ENCODE measurements around the gene RAPGEF2.
"Not testable (repeated sequence)": the region's sequence is repeated elsewhere in the genome, so short reads cannot be mapped to it uniquely, and the experiment has no call there.

Gene RAPGEF2, protein sequence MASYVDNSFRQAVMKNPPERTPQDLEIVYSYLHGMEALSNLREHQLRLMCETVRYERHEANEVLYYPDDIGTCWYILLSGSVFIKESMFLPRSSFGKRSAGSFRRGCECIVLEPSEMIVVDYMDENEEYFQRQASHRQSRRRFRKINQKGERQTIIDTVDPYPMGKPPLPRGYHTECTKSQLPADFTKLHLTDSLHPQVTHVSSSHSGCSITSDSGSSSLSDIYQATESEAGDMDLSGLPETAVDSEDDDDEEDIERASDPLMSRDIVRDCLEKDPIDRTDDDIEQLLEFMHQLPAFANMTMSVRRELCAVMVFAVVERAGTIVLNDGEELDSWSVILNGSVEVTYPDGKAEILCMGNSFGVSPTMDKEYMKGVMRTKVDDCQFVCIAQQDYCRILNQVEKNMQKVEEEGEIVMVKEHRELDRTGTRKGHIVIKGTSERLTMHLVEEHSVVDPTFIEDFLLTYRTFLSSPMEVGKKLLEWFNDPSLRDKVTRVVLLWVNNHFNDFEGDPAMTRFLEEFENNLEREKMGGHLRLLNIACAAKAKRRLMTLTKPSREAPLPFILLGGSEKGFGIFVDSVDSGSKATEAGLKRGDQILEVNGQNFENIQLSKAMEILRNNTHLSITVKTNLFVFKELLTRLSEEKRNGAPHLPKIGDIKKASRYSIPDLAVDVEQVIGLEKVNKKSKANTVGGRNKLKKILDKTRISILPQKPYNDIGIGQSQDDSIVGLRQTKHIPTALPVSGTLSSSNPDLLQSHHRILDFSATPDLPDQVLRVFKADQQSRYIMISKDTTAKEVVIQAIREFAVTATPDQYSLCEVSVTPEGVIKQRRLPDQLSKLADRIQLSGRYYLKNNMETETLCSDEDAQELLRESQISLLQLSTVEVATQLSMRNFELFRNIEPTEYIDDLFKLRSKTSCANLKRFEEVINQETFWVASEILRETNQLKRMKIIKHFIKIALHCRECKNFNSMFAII (N-terminal part only)

DNA sequence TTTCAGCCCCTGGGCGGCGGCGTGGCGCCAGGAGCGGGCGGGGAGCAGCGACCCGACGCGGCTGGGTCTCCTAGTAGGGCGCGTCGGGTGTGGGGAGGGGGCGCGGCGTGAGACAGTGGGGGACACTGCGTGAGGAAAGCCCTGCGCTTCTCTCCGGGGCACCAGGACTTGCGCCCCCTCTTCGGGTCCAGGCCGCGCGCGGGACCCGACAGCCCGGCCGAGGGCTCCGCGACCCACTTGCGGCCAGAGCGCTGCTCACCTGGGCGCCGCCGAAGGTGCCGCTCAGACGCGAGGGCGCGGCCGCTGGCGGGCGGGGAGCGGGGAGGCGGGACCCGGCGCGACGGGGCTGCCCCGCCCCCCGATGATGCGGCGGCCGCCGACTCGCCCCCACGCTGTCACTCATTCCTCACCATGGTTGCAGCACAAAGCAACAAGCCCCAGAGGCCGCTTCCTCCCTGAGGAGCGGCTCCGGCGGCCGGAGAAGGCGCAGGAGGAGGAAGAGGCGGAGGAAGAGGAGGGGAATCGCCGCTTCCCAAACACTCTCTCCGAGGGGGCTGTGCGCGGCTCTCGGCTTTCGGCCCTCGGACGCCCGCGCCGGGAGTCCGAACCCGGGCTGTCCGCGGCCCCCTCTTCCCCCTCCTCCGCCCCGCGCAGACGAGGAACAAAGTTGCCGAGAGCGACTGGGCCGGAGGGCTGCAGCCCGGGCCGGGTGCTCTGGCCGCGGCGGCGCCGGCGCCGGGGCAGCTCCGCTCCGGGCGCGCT, at the start of gene RAPGEF2:
RAPGEF2 (plus strand) TSS at position 458 of the 762 bp plus-strand sequence. CDS start 1,084 bp downstream, outside the sequence.
- DNase-seq (ENCODE audit: low read depth), result peak; percentile 61

DNA sequence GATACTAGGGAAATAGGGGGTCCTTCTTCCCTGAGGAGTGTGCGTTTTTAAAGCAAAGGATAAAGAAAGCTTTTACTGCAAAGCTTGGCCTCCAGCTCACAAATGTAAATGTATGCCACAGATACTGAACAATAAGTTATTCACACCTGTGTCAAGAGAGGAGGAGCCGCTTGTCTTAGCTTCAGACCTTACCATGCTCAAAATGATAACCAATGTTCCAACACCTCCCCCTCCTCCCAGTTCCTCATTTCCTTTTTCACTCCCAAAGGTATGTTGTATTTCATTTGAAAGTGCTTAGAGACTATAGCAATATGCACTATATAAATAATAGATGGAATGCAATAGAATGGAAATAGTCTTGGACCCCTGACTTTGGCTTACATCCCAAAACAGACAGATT, 47.0 kb upstream of the RAPGEF2 start:
- no peak for DNase-seq (ENCODE audit: low read depth)

DNA sequence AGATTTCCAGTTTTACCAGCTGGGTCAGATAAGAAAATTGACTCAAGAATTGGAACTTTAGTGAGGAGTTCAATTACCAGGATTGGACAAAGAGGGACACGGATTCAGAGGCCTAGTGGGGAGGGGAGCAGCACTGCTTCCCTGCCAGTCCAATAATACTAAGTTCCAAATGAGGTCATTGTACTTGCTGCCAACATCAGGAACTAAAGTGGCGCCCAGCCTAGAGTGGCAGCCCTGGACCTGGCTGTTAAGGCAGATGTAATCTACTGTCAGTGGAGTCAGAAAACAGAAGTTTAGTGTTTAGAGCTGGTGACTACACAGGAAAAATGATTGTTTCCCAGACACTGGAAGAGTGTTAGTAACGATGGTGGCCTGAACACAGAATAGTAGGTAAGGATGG, 42.7 kb upstream of the RAPGEF2 start:
- DNase-seq (ENCODE audit: low read depth), result no peak

DNA sequence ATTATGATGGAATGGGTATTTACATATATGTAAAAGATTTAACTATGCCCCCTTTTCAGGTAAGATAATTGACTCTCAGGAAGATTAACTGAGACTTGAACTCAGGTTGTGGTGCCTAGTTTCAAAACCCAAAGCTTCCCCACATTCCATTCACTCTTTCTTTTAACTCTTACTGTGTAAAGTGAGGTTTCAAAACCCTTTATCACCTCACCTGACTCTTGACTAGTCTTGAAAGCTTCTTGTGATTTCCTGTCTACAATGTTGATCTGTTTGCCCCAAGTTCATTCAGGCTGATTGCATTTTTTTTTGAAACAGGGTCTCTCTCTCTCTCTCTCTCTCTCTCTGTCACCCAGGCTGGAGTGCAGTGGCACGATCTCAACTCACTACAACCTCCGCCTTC, 40.5 kb upstream of the RAPGEF2 start:
- no peak for DNase-seq (ENCODE audit: low read depth)

DNA sequence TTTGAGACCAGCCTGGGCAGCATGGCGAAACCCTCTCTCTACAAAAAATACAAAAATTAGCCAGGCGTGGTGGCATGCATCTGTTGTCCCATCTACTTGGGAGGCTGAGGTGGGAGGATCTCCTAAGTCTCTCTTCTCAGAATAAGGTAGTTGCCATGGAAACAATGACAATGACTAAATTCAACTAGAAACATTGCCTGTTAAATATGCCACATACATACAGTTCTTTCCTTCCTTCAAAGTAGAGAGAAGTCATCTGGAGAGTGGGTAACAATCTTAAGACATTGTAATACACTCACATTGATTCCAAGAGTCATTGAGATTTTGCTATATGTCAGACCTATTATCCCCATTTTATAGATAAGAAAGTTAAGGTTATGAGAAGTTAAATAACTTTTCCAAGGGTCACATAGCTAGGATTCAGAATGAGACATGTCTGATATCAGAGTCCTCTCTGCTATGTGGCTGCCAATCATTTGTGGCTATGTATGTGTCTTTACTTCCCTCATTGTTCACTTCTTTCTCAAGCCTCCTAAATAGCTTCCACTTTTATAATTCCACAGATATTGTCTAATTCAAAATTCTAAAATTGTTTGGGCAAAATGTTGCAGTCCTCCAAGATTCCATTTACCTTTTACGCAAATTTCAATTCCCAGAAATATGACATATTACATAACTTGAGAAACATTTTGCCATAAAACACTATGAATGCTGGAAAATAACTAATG, 37.2 kb upstream of the RAPGEF2 start:
- DNase-seq (ENCODE audit: low read depth), result no peak

DNA sequence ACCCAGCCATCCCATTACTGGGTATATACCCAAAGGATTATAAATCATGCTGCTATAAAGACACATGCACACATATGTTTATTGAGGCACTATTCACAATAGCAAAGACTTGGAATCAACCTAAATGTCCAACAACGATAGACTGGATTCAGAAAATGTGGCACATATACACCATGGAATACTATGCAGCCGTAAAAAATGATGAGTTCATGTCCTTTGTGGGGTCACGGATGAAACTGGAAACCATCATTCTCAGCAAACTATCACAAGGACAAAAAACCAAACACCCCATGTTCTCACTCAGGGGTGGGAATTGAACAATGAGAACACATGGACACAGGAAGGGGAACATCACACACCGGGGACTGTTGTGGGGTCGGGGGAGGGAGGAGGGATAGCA, 34.7 kb upstream of the RAPGEF2 start:
- DNase-seq (ENCODE audit: low read depth), result not testable (repeated sequence)

DNA sequence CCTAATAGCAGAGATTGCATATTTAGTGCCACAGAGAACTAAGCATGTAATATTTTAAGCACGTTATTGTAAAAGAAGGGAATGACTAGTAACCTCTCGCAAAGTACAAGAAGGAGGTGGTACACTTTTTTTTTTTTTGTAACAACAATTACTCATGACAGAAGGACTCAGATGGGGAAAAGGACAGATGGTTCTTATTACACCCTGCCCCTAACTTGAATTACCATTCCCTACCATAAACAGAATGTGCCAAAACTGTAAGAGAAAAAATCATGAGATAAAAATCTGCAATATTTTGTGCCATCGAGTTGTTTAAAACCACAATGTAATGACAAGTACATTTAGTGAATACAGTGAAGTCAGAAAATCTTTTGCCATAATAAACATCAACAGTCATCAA, 33.0 kb upstream of the RAPGEF2 start:
- no peak for DNase-seq (ENCODE audit: low read depth)

DNA sequence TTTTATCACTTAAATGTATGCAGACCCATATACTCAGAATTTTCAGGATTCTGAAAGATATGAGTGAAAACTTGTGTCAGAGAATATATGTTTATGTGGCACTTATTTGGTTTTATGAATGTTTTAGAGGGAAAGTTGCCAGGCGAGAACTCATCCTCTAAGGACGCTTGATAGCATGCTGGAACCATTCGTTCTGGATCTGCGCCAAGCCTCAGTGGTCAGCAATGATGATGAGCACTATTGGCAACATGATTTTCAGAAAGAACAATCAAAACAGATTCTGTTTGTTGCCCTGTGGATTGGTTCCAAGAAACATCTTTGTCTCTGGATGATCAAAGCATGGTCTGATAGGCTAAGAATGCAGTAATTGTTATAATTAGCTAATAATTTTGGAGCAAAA, 32.1 kb upstream of the RAPGEF2 start:
- no peak for DNase-seq (ENCODE audit: low read depth)

DNA sequence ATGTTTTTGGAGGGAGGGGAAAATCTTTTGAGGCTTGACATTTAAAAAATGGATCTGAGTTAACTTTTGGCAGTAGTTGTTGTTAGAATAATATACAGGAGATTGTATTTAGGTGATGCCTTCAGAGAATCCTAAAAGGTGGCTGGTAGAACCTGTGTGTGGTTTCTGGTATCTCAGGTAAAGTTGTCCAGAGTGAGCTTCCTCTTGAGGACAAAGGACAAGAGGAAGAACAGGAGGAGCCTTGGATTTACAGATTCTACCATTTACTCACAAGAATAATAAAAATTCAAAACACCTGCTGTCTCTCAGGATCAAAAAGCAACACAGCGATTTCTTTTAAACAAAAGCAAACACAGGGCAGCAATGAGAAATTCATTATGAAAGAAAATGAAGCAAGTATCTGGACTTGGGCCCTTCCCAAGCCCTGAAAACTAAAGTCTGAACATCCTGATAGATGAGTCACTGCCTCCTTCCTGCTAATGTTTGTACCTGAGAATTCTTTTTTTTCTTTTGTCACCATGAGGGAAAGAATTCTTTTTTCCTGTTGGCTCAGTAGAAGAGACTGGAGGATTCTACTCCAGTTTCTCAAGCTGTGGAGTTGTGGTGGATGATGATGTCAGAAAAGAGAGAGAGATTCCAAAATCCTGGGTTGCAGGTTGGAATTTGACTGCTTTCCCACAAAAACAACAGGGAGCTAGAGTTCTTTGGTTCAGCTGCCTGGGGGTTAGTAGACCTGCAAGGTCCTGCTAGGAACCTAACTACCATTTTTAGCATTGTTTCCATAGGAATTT, 31.5 kb upstream of the RAPGEF2 start:
- no peak for DNase-seq (ENCODE audit: low read depth)

DNA sequence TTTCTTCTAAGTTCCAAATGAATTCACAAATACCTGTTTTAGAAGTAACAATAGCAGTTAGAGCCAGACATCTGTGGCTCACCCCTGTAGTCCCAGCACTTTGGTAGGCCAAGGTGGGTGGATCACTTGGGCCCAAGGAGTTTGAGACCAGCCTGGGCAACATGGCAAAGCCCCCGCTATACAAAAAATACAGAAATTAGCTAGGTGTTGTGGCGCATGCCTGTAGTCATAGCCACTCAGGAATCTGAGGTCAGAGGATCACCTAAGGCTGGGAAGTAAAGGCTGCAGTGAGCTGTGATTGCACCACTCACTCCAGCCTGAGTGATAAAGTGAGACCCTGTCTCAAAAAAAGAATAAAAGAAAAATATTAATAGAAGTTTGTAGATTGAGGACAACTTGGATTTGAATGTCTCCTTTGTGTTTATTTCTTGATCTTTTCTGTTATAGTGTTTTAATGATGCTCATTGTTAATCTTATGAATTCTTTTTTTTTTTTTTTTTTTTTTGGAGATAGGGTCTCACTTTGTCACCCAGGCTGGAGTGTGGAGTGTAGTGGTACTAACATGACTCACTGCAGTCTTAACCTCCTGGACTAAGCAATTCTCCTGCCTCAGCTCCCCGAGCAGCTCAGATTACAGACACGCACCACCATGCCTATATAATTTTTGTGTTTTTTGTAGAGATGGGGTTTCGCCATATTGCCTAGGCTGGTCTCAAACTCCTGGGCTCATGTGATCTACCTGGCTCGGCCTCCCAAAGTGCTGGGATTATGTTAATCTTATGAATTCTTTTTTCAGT, 30.7 kb upstream of the RAPGEF2 start:
- no peak for DNase-seq (ENCODE audit: low read depth)

DNA sequence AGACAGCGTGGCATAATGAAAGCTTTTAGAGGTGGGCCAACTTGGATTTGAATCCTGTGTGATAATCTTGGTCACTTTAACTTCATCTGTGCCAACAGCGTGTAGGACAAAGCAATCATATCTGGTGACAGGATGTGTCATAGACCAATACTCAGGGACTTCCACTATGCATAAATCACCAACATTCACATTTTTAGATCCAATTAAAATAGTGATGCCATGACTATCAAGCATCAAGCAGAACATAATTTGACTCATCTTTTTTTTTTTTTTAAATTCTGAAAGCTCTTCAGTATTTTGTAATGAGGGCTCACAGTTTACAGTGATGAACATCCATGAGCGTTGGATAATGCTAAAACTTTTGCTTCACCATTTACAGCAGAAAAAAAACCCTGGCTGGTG, 27.3 kb upstream of the RAPGEF2 start:
- DNase-seq (ENCODE audit: low read depth), result no peak

DNA sequence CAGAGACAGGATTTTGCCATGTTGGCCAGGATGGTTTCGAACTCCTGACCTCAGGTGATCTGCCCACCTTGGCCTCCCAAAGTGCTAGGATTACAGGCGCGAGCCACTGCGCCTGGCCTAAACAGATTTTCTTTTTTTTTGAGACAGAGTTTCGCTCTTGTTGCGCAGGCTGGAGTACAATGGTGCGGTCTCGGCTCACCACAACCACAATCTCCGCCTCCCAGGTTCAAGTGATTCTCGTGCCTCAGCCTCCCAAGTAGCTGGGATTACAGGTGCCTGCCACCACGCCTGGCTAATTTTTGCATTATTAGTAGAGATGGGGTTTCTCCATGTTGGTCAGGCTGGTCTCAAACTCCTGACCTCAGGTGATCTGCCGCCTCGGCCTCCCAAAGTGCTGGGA, 25.9 kb upstream of the RAPGEF2 start:
- not testable (repeated sequence) for DNase-seq (ENCODE audit: low read depth)

DNA sequence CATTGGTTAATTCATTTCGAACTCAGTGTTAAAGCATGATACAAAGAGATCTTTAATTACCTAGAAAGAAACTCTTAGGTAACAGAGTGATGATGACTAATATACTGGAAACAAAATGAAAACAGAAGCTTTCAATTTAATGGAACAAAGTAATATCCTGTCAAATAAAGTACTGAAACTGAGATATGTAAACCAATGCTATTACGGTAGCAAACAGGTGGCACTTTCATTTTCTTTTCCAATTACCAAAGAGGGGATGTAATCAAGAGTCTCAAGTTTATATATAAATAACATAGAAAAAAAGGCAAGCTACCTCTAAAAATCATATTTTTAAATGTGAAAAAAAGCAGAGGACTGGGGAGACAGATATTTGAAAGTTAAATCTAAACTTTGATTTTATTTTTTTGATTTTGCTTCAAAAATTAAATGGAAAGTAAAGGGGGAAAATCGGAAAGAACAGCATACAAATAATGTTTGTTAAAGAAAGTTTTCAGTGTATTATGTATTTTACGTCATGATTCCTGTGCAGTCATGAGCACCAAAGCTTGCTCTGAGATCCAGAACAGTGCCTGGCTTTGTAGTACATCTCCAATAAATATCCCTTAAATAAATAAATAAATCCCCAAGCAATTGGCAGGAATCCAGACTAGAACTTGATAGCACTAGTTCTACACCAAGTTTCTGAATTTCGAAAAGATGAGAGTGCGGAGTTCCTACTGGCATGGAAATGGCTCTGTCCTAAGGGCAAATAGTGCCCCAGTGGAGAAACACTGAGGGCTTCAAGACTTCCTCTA, 25.0 kb upstream of the RAPGEF2 start:
- no peak for DNase-seq (ENCODE audit: low read depth)

DNA sequence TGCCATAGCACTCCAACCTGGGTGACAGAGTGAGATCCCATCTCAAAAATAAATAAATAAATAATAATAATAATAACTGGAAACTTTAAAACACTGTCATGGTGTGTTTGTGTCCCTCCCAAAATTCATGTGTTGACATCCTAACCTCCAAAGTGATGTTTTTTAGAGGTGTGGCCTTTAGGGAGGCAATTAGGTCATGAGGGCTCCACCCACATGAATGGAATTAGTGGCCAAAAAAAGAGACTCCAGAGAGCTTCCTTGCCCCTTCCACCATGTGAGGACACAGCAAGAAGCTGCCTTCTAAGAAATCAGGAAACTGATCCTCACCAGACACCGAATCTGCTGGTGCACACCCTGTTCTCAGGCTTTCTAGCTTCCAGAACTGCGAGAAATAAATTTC, 23.8 kb upstream of the RAPGEF2 start:
- DNase-seq (ENCODE audit: low read depth), result no peak

DNA sequence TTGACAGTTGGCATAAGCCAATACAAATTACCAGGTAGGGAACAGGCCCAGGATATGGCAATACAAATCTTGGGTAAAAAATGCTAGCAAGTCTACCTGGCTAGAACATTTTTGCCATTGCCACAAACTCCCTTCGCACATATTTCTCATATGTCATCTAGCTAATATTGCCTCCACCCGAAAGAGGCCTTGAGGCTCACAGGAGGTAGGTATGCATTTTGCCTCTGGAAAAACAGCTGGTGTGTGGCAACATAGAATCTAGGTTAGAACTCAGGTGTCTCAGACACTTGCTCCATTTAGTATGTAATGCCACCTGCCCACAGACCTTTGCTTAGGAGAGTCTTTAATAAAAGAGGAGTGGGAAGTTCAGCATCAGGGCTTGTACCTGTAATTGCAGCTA, 16.3 kb upstream of the RAPGEF2 start:
- no peak for DNase-seq (ENCODE audit: low read depth)

DNA sequence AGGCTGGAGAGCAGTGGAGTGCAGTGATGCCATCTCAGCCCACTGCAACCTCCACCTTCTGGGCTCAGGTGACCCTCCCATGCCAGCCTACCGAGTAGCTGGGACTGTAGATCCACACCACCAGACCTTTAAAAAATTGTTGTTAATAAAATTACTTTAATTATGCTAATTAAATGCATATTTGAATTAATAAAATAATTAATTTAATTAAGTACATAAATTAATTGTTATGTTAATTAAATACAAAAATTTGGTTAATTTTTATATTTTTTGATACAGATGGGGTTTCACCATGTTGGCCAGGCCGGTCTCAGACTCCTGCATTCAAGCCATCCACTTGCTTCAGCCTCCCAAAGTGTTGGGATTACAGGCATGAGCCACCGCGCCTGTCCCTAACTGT, 12.6 kb upstream of the RAPGEF2 start:
- no peak for DNase-seq (ENCODE audit: low read depth)

DNA sequence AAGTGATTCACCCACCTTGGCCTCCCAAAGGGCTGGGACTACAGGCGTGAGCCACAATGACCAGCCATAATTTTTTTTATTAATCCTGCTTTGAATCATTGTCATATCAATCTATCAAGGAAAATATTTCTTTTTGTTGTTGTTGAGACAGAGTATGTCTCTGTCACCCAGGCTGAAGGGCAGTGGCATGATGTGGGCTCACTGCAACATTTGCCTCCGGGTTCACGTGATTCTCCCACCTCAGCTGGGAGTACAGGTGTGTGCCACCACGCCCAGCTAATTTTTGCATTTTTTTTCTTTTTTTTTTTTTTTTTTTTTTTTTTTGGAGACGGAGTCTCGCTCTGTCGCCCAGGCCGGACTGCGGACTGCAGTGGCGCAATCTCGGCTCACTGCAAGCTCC, 8.7 kb upstream of the RAPGEF2 start:
- DNase-seq (ENCODE audit: low read depth), result not testable (repeated sequence)

DNA sequence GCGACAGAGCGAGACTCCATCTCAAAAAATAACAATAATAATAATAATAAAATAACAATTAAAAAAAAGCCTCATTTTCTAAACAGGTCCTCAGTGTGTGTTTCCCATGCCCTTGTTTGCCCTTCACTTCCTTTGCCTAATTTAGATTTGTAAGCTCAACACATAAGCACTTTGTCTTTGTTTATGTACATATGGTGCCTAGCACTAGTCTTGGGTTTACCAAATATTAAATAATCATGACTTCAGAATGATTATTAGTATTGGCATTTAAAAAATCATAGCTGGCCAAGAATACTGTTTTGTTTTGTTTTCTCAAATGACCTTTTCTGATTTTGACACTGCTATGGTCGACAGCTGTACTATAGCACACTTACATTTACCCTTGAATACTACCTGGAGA, 6.4 kb upstream of the RAPGEF2 start:
- no peak for DNase-seq (ENCODE audit: low read depth)

DNA sequence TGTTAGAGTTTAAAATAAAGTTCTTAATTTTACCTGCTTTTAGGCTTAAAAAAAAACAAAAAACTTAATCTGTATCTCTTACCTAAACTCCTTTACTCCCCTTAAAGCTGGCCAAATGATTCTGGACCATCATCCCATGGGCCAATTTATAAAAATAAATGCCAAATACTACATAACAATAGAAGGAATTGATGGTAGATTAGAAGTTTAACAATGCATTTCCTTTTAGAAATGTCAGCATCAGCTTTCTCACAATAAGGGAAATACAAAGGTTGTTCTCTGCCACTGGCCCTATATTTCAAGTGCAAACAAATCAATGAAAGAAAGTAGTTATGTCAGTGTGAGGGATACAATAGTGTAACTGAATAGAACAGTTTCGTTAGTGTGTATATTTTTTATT, 5.7 kb upstream of the RAPGEF2 start:
- no peak for DNase-seq (ENCODE audit: low read depth)
